HL-60/S4 (cell line): ENCODE measurements around the gene DYNC2H1.

Experiments used
- in situ Hi-C: fragments of 300-500 bp; cut with MboI; formaldehyde crosslinking; loops from 2 replicates; pipeline ENCODE4 v1.14.3; 2022; ENCODE audit warnings: low sequenced_read_pairs

DYNC2H1 gene

GRCh38 chr11:103108933-103109817 lies at the start of gene DYNC2H1:
TSS of gene DYNC2H1 (plus strand) at chr11:103109426. CDS start at chr11:103109575, 149 bp downstream.
- in situ Hi-C loops: no loop called here

- in situ Hi-C loops: no loop called here
Measured at GRCh38 chr11:103061656-103062055, 47.6 kb upstream of the DYNC2H1 start.

GRCh38 chr11:103067118-103067517 lies 42.1 kb upstream of the DYNC2H1 start:
- in situ Hi-C loops: no loop called here

- in situ Hi-C loops: no loop called here
Measured at GRCh38 chr11:103069367-103069766, 39.9 kb upstream of the DYNC2H1 start.

GRCh38 chr11:103070142-103070541 lies 39.1 kb upstream of the DYNC2H1 start:
- in situ Hi-C loops: no loop called here

GRCh38 chr11:103071008-103071407 lies 38.2 kb upstream of the DYNC2H1 start:
- in situ Hi-C loops: no loop called here

GRCh38 chr11:103076361-103076760 lies 32.9 kb upstream of the DYNC2H1 start:
- in situ Hi-C loops: no loop called here

GRCh38 chr11:103077554-103077953 lies 31.7 kb upstream of the DYNC2H1 start:
- in situ Hi-C loops: no loop called here

- in situ Hi-C loops: no loop called here
Measured at GRCh38 chr11:103078710-103079109, 30.5 kb upstream of the DYNC2H1 start.

GRCh38 chr11:103079833-103080232 lies 29.4 kb upstream of the DYNC2H1 start:
- in situ Hi-C loops: no loop called here

- in situ Hi-C loops: no loop called here
Measured at GRCh38 chr11:103085758-103086365, 23.4 kb upstream of the DYNC2H1 start.

GRCh38 chr11:103086461-103086860 lies 22.8 kb upstream of the DYNC2H1 start:
- in situ Hi-C loops: no loop called here

GRCh38 chr11:103091064-103091800 lies 18.0 kb upstream of the DYNC2H1 start:
- in situ Hi-C loops: no loop called here

GRCh38 chr11:103091801-103092524 lies 17.3 kb upstream of the DYNC2H1 start, which contains the start of gene DCUN1D5:
TSS of gene DCUN1D5 (minus strand) at chr11:103092160. CDS start at chr11:103091872, 288 bp downstream.
- in situ Hi-C loops: no loop called here

- in situ Hi-C loops: no loop called here
Measured at GRCh38 chr11:103097279-103097678, 11.9 kb upstream of the DYNC2H1 start.

- in situ Hi-C loops: no loop called here
Measured at GRCh38 chr11:103109818-103110388, 677 bp downstream of the DYNC2H1 start.

- in situ Hi-C loops: no loop called here
Measured at GRCh38 chr11:103110391-103110790, 1.2 kb downstream of the DYNC2H1 start.

- in situ Hi-C loops: no loop called here
Measured at GRCh38 chr11:103111400-103111799, 2.2 kb downstream of the DYNC2H1 start.

GRCh38 chr11:103112364-103112763 lies 3.1 kb downstream of the DYNC2H1 start:
- in situ Hi-C loops: no loop called here

- in situ Hi-C loops: no loop called here
Measured at GRCh38 chr11:103114836-103115235, 5.6 kb downstream of the DYNC2H1 start.
